ENCODE data around the gene PDZD8. TPM values are rescaled to one million over a fixed set of nuclear protein-coding genes. Genes with fewer than 3 reads are reported as not detected.
A peak's percentile ranks its signal among the peaks of the same experiment; 100 is the strongest.

Gene PDZD8, protein sequence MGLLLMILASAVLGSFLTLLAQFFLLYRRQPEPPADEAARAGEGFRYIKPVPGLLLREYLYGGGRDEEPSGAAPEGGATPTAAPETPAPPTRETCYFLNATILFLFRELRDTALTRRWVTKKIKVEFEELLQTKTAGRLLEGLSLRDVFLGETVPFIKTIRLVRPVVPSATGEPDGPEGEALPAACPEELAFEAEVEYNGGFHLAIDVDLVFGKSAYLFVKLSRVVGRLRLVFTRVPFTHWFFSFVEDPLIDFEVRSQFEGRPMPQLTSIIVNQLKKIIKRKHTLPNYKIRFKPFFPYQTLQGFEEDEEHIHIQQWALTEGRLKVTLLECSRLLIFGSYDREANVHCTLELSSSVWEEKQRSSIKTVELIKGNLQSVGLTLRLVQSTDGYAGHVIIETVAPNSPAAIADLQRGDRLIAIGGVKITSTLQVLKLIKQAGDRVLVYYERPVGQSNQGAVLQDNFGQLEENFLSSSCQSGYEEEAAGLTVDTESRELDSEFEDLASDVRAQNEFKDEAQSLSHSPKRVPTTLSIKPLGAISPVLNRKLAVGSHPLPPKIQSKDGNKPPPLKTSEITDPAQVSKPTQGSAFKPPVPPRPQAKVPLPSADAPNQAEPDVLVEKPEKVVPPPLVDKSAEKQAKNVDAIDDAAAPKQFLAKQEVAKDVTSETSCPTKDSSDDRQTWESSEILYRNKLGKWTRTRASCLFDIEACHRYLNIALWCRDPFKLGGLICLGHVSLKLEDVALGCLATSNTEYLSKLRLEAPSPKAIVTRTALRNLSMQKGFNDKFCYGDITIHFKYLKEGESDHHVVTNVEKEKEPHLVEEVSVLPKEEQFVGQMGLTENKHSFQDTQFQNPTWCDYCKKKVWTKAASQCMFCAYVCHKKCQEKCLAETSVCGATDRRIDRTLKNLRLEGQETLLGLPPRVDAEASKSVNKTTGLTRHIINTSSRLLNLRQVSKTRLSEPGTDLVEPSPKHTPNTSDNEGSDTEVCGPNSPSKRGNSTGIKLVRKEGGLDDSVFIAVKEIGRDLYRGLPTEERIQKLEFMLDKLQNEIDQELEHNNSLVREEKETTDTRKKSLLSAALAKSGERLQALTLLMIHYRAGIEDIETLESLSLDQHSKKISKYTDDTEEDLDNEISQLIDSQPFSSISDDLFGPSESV
- total RNA-seq (2014; rRNA removed) = 13.6 and 14.7 TPM in 2 replicates
- percentile 90 among the genes with signal in this experiment for Bru-seq, nascent RNA
- percentile 93 among the genes with signal in this experiment for BruChase-seq, experiment 1, labeled RNA remaining after a 6-hour chase
- percentile 87 among the genes with signal in this experiment for BruChase-seq, experiment 2, labeled RNA remaining after a 2-hour chase
- long read RNA-seq, full-length matches to known transcripts = 71 of 108 reads
- long read RNA-seq, partial matches to known transcripts = 2 of 108 reads
- long read RNA-seq, other reads (novel, unspliced or antisense) = 35 of 108 reads

DNA sequence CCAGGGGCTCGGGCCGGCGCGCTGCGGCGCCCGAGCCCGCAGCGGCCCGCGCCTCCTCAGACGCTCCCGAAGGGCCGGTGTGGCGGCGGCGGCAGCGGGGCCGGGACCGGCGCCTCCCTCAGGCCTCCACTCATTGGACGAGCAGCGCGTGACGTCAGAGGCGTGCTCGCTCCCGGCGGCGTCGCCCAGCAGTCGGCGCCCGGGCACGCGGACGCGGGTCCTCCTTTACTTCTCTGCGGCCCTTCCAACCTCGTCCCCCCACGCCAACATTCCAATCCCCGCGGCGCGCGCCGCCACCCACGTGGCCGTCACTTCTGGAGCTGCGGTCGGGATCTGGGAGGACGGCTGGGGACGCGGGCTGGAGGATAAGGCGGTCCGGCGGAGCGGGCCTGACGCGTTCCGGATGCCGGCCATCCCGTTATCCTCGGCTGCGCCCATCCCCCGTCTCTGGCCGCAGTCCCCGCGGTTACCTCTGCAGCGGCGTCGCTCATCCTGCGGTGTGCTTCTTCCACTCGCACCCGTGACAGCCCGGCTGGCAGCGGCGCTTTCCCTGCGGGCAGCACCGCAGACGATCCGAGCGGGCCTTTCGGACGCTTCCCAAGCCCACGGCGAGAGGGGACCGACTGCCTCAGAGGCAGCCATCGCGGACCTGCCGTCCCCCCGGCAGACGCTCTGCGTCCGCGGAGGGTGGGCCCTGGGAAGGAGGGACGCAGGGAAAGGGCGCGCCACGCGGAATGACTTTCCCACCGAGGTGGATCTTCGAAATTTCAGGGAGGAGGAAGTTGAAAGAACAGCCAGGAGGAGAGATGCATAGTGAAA lies at the start of gene PDZD8:
TSS of gene PDZD8 (minus strand) at position 81 of the 819 bp plus-strand sequence. CDS start 213 bp downstream, outside the sequence.
- CTCF ChIA-PET = no interaction called here
- Histone ChIP-seq H3F3A (ENCODE audit: low read length, unreplicated experiment) (no peaks in the 10 kb centered on the region), H3K27me3 (ENCODE audit: low read length) (no peaks in the 10 kb centered on the region), H3K9me3 (ENCODE audit: low read length) (no peaks in the 10 kb centered on the region), H3K9me2 (replicated peaks; ENCODE audit: low read length) (no peaks in the 10 kb centered on the region), H4K20me1 (ENCODE audit: low read length) (peaks cover 34% of the 10 kb centered on the region), H2AFZ (ENCODE audit: low read length) (peak within 1 kb of the TSS; percentile 95), H3K4me2 (ENCODE audit: low read length) (peak within 1 kb of the TSS; percentile 94), H3K4me1 (ENCODE audit: insufficient read depth, low read length) (peaks cover 15% of the 10 kb centered on the region), H3K36me3 (ENCODE audit: low read depth, low read length) (no peaks in the 10 kb centered on the region), H3K9ac (ENCODE audit: low read length) (peak within 1 kb of the TSS; percentile 83), H3K79me2 (ENCODE audit: low read length) (peaks cover 45% of the 10 kb centered on the region), H3K4me3 (ENCODE audit: low read length) (peak within 1 kb of the TSS; percentile 98), H3K27ac (ENCODE audit: low read length) (peak within 1 kb of the TSS; percentile 6; the same call in 1 of the 2 replicates)
- intact Hi-C loops (cut with micrococcal nuclease) = no loop called here
- POLR2A ChIA-PET (ENCODE audit: unreplicated experiment) = no interaction called here
- TSS peak; percentile 45 for BruUV-seq (replicated peaks)
- TF ChIP-seq, protein P1, sequence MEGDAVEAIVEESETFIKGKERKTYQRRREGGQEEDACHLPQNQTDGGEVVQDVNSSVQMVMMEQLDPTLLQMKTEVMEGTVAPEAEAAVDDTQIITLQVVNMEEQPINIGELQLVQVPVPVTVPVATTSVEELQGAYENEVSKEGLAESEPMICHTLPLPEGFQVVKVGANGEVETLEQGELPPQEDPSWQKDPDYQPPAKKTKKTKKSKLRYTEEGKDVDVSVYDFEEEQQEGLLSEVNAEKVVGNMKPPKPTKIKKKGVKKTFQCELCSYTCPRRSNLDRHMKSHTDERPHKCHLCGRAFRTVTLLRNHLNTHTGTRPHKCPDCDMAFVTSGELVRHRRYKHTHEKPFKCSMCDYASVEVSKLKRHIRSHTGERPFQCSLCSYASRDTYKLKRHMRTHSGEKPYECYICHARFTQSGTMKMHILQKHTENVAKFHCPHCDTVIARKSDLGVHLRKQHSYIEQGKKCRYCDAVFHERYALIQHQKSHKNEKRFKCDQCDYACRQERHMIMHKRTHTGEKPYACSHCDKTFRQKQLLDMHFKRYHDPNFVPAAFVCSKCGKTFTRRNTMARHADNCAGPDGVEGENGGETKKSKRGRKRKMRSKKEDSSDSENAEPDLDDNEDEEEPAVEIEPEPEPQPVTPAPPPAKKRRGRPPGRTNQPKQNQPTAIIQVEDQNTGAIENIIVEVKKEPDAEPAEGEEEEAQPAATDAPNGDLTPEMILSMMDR (conservative IDR thresholded peaks at IDR 0.05; ENCODE audit: low read depth, low read length) = no peak
- TF ChIP-seq EZH2 (IDR thresholded peaks at IDR 0.05; ENCODE audit: low read length, unreplicated experiment) (no peak), EZH2phosphoT487 (IDR thresholded peaks at IDR 0.05; ENCODE audit: borderline replicate concordance, low read length) (no peak)
- DNase-seq (peak; percentile 87), ATAC-seq (peak; percentile 79)

DNA sequence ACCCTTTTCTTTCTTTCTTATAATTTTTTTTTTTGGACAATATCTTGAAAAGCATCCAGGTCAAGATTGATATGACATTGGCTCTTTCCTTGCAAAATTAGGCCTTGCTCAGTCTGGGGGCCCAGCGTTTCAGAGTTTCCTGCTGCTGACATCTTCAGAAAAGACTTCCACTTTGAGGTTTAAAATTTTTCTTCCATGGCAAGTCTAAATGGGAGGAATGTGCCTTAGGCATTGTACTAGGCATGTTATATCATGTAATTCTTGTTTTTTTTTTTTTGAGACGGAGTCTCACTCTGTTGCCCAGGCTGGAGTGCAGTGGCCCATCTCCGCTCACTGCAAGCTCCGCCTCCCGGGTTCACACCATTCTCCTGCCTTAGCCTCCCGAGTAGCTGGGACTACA lies 48.9 kb upstream of the PDZD8 start:
- no peaks in the 10 kb centered on the region for H3K9me3 ChIP-seq (ENCODE audit: low read length)
- H3K9ac ChIP-seq (ENCODE audit: low read length) = no peak overlapping the region
- H3K4me1 ChIP-seq (ENCODE audit: insufficient read depth, low read length) = peaks cover 7% of the 10 kb centered on the region; the same call in 1 of the 2 replicates
- ChIA-PET CTCF (no interaction called here), POLR2A (ENCODE audit: unreplicated experiment) (no interaction called here)
- H3K4me3 ChIP-seq (ENCODE audit: low read length) = no peak overlapping the region
- H2AFZ ChIP-seq (ENCODE audit: low read length) = no peak overlapping the region
- no TSS peak for BruUV-seq (replicated peaks)
- ATAC-seq (no peak), DNase-seq (no peak)
- H3K9me2 ChIP-seq (replicated peaks; ENCODE audit: low read length) = no peaks in the 10 kb centered on the region
- H3K36me3 ChIP-seq (ENCODE audit: low read depth, low read length) = no peaks in the 10 kb centered on the region
- H3K4me2 ChIP-seq (ENCODE audit: low read length) = no peak overlapping the region
- H3K79me2 ChIP-seq (ENCODE audit: low read length) = no peaks in the 10 kb centered on the region
- TF ChIP-seq, protein P1 (conservative IDR thresholded peaks at IDR 0.05; ENCODE audit: low read depth, low read length) = no peak
- TF ChIP-seq EZH2phosphoT487 (IDR thresholded peaks at IDR 0.05; ENCODE audit: borderline replicate concordance, low read length) = no peak
- no peak for TF ChIP-seq EZH2 (IDR thresholded peaks at IDR 0.05; ENCODE audit: low read length, unreplicated experiment)
- no peak overlapping the region for H3K27ac ChIP-seq (ENCODE audit: low read length)
- H3F3A ChIP-seq (ENCODE audit: low read length, unreplicated experiment) = no peaks in the 10 kb centered on the region
- H3K27me3 ChIP-seq (ENCODE audit: low read length) = no peaks in the 10 kb centered on the region
- intact Hi-C loops (cut with micrococcal nuclease) = no loop called here
- H4K20me1 ChIP-seq (ENCODE audit: low read length) = no peaks in the 10 kb centered on the region
